ENCODE measurements around the gene STUB1. TPM values are rescaled to one million over a fixed set of nuclear protein-coding genes. Genes with fewer than 3 reads are reported as not detected.

Gene STUB1
- total RNA-seq, 1 donor from 2014 or later = 88.1 TPM

GRCh38 chr16:725463-726187, 45.4 kb downstream of the STUB1 start:
- DNase-seq = no peak

GRCh38 chr16:726188-726437, 45.9 kb downstream of the STUB1 start:
- DNase-seq = no peak

- no peak for DNase-seq
Observed at GRCh38 chr16:726438-727290, 46.5 kb downstream of the STUB1 start, which contains the start of the genes CCDC78 and HAGHL. TSS of gene CCDC78 (minus strand) at chr16:726443. CDS start at chr16:726367, 76 bp downstream. TSS of gene HAGHL (plus strand) at chr16:727106. CDS start at chr16:727510, 404 bp downstream.

- no peak for DNase-seq
Observed at GRCh38 chr16:727291-727977, 47.2 kb downstream of the STUB1 start.

GRCh38 chr16:728131-728889, 48.1 kb downstream of the STUB1 start:
- DNase-seq = peak; percentile 54

GRCh38 chr16:728890-729744, 48.9 kb downstream of the STUB1 start:
- no peak for DNase-seq

- DNase-seq = no peak
Observed at GRCh38 chr16:729768-730665, 49.8 kb downstream of the STUB1 start.

- DNase-seq = no peak
Observed at GRCh38 chr16:730666-731509, 50.7 kb downstream of the STUB1 start.

- no peak for DNase-seq
Observed at GRCh38 chr16:732332-732731, 52.1 kb downstream of the STUB1 start.

Other genes with a start within 250 kb of the STUB1 start
- 23.7 TPM for gene CAPN15, start 152.7 kb upstream of the STUB1 start, total RNA-seq
- not detected for gene PRR35, start 120.0 kb upstream of the STUB1 start, total RNA-seq
- gene NHLRC4, start 113.4 kb upstream of the STUB1 start, total RNA-seq = 0.41 TPM
- 9.9 TPM for gene PIGQ, start 110.4 kb upstream of the STUB1 start, total RNA-seq
- gene RAB40C, start 90.3 kb upstream of the STUB1 start, total RNA-seq = 18.2 TPM
- not detected for gene WFIKKN1, start 49.4 kb upstream of the STUB1 start, total RNA-seq
- 36.6 TPM for gene METTL26, start 44.1 kb upstream of the STUB1 start, total RNA-seq
- 19.7 TPM for gene MCRIP2, start 38.6 kb upstream of the STUB1 start, total RNA-seq
- 17.1 TPM for gene WDR90, start 31.0 kb upstream of the STUB1 start, total RNA-seq
- 34.8 TPM for gene RHOT2, start 12.3 kb upstream of the STUB1 start, total RNA-seq
- 1.2 TPM for gene RHBDL1, start 4.7 kb upstream of the STUB1 start, total RNA-seq
- 26.6 TPM for gene JMJD8, start 3.9 kb downstream of the STUB1 start, total RNA-seq
- gene WDR24, start 10.0 kb downstream of the STUB1 start, total RNA-seq = 6.7 TPM
- gene FBXL16, start 25.4 kb downstream of the STUB1 start, total RNA-seq = 1.3 TPM
- gene METRN, start 34.7 kb downstream of the STUB1 start, total RNA-seq = 37.7 TPM
- 13.4 TPM for gene ANTKMT, start 40.7 kb downstream of the STUB1 start, total RNA-seq
- gene CCDC78, start 46.0 kb downstream of the STUB1 start, total RNA-seq = 1.4 TPM
- gene HAGHL, start 46.7 kb downstream of the STUB1 start, total RNA-seq = 1.5 TPM
- gene CIAO3, start 60.6 kb downstream of the STUB1 start, total RNA-seq = 36.1 TPM
- 5.3 TPM for gene MSLN, start 80.3 kb downstream of the STUB1 start, total RNA-seq
- 11.6 TPM for gene RPUSD1, start 108.0 kb downstream of the STUB1 start, total RNA-seq
- 14.9 TPM for gene CHTF18, start 108.2 kb downstream of the STUB1 start, total RNA-seq
- gene GNG13, start 120.3 kb downstream of the STUB1 start, total RNA-seq = not detected

All from tongue (tissue), 2 donors.